Right lobe of liver (tissue), 6 donors: Measurements from ENCODE around the gene PSD4. TPM values are rescaled to one million over a fixed set of nuclear protein-coding genes. Genes with fewer than 3 reads are reported as not detected.

Source experiments
- ATAC-seq, 4 donors: fragments of 200-7000 bp; cut with Tn5 transposase; one replicate each; pipeline ENCODE4 v1.9.1; 2020; ENCODE audit warnings: mild to moderate bottlenecking in 4 of 4, moderate library complexity in 4 of 4
- DNase-seq, 3 donors: peaks; one replicate each; pipeline ENCODE4 v3.0.0-alpha.2; 2020
- H3K27ac ChIP-seq, 3 donors: fragments of 200-600 bp; one replicate each; pipeline ENCODE4 v1.8.0; 2022
- H3K27me3 ChIP-seq, 2 donors: fragments of 200-600 bp; one replicate each; pipeline ENCODE4 v1.8.0; 2022
- H3K36me3 ChIP-seq, 4 donors: fragments of 200-600 bp; sonication (generic) in 1 of 4; one replicate each; pipeline versions ENCODE4 v1.5.1 to v1.8.0; 2017 to 2022; ENCODE audit warnings: control low read depth in 1 of 4
- H3K4me1 ChIP-seq, 4 donors: fragments of 200-600 bp; sonication (generic) in 1 of 4; one replicate each; pipeline versions ENCODE4 v1.5.1 to v1.8.0; 2017 to 2022; ENCODE audit warnings: control low read depth in 1 of 4
- H3K4me3 ChIP-seq, 3 donors: fragments of 200-600 bp; one replicate each; pipeline ENCODE4 v1.8.0; 2022
- H3K9me3 ChIP-seq, 4 donors: fragments of 200-600 bp; sonication (generic) in 1 of 4; one replicate each; pipeline versions ENCODE4 v1.5.1 to v1.8.0; 2017 to 2022; ENCODE audit warnings: control low read depth in 1 of 4
- POLR2A ChIP-seq: fragments of 450-650 bp; IDR thresholded peaks from one replicate; pipeline ENCODE4 v1.6.1; 2017; ENCODE audit warnings: antibody characterized with exemption, mild to moderate bottlenecking
- WGBS: methylation state at CpG from one replicate; pipeline ENCODE4 v1.1.6; 2018; ENCODE audit warnings: low coverage, low lambda C conversion rate; ENCODE audit not compliant: insufficient coverage; ENCODE audit errors: missing lambda C conversion rate; 5-methylcytosine and 5-hydroxymethylcytosine counted together
- intact Hi-C, 2 donors: fragments of 100-400 bp; cut with DNase I; formaldehyde crosslinking; loops; one replicate each; pipeline versions ENCODE4 v1.11.2 to v1.14.1; 2022
- total RNA-seq, 6 experiments: library from RNA; depleted of rRNA in 2 of 6; stranded (reverse); fragments of >200 nt in 2 of 6; fragmentation: NEBNext Ultra II Directional in 3 of 6; extraction: Animal tissue kit (Norgen Biotek cat#: 25700) in 3 of 6; gene quantifications; one replicate each; pipeline versions ENCODE4 v1.1.0 to v1.2.4, GENCODE V29; 2016 to 2023
- TF ChIP-seq, protein P1 (sequence below), 4 donors: fragments of 200-600 bp in 3 of 4; fragments of 450-650 bp in 1 of 4; IDR thresholded peaks; one replicate each; pipeline versions ENCODE4 v1.5.1 to v1.8.0; 2016 to 2022; ENCODE audit warnings: antibody characterized with exemption in 4 of 4, mild to moderate bottlenecking in 2 of 4
- donor health status: DM: no; HTN: yes; CAD: no.
- donor health status: DM: no; HTN: no; CAD: no.
- donor health status: DM: no; HTN: no; CAD: no.
- donor health status: DM: no; HTN: yes; CAD: no.
- donor health status: DM: no; HTN: yes; CAD: no.

Gene PSD4
- total RNA-seq, 6 experiments from 2014 or later: 38.0 to 77.8 (median 58.7) TPM

DNA sequence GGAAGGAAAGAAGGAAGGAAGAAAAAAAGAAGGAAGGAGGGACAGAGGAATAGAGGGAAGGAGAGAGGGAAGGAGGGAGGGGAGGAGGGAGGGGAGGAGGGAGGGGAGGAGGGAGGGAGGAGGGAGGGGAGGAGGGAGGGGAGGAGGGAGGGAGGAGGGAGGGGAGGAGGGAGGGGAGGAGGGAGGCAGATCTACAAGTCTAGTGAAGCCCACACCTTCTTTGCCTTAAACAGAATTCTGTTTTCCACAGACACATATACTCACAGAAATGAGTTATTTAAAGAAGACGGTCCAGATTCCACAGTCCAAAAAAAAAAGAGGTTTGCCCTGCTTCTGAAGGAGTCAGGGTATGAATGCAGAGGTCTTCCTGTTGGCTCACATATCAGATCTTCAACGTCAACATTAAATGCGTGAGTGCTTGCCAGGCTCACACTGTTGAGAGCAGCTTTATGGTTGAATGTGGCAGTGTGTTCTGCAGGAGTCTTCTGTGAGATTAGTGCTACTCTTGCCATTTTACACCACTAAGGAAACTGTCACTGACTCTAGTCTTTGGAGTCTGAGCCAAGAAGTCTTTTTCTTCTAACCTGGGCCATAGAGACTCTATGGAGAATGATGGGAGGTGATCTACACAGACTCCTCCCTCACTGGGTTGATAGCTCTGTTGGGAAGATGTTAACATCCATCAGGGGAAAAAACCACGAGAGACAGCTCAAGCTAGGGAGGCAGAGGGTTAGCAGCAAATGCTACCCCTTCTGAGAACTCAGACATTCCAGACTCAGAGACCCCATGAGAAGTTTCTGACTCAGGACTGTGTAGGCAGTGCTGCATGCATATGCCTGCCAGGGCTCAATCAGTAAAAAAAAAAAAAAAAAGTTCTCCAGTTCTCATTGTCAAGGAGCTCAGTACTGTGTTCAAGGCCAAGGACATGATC, 81.6 kb downstream of the PSD4 start:
- 60% methylated on average over 3 of the region's 4 CpGs for WGBS
- TF ChIP-seq, protein P1, sequence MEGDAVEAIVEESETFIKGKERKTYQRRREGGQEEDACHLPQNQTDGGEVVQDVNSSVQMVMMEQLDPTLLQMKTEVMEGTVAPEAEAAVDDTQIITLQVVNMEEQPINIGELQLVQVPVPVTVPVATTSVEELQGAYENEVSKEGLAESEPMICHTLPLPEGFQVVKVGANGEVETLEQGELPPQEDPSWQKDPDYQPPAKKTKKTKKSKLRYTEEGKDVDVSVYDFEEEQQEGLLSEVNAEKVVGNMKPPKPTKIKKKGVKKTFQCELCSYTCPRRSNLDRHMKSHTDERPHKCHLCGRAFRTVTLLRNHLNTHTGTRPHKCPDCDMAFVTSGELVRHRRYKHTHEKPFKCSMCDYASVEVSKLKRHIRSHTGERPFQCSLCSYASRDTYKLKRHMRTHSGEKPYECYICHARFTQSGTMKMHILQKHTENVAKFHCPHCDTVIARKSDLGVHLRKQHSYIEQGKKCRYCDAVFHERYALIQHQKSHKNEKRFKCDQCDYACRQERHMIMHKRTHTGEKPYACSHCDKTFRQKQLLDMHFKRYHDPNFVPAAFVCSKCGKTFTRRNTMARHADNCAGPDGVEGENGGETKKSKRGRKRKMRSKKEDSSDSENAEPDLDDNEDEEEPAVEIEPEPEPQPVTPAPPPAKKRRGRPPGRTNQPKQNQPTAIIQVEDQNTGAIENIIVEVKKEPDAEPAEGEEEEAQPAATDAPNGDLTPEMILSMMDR (IDR thresholded peaks at IDR 0.05): no peak
- no peak for TF ChIP-seq POLR2A
- H3K9me3 ChIP-seq: no peaks in the 10 kb centered on the region
- H3K36me3 ChIP-seq: no peaks in the 10 kb centered on the region
- intact Hi-C loops: no loop called here
- H3K4me1 ChIP-seq: no peaks in the 10 kb centered on the region
- no peak for ATAC-seq
- no peak overlapping the region for H3K27ac ChIP-seq
- H3K4me3 ChIP-seq: no peak overlapping the region
- DNase-seq: no peak
- no peaks in the 10 kb centered on the region for H3K27me3 ChIP-seq

DNA sequence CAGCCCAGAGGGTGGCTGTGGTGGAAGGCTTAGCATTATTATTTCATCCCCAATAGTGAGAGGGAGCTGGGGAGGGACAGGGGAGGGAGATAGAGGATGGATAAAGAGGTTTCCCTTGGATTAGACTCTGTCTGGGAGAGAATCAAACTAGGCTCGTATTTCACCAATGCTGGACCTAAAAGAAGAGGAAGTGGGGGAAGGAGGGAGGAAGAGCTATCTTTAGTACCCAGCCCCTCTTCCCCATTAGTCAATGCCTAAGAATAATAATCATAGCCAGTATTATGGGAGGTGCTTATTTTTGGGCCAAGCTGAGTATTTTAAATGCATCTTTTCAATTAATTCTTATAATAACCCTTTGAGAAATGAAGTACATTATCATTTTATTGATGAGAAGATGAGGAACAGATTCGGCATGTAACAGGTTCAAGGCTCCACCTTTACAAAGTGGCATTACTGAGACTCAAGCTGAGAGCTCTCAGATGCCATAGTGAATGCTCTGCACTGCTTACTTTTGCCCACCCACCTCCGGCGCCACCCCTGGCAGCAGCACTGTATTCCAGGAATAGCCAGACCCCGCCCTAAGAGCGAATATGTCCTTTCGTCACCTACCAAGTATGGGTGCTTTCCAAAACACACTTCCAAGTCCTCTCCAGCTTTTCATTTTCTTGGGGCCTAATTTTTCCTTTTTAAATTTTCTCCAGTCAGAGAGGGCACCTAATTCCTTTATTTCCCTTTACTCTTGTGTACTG, 83.9 kb downstream of the PSD4 start:
- no peak overlapping the region for H3K27ac ChIP-seq
- H3K9me3 ChIP-seq: no peaks in the 10 kb centered on the region
- H3K36me3 ChIP-seq: no peaks in the 10 kb centered on the region
- ATAC-seq (peak in 1 of 4 donors; percentile 32), DNase-seq (no peak)
- H3K4me1 ChIP-seq: peaks cover 0 to 3% (median 2%) of the 10 kb centered on the region in 4 donors
- intact Hi-C loops: no loop called here
- no peak for TF ChIP-seq POLR2A
- TF ChIP-seq, protein P1 (IDR thresholded peaks at IDR 0.05): no peak
- no peak overlapping the region for H3K4me3 ChIP-seq
- no peaks in the 10 kb centered on the region for H3K27me3 ChIP-seq
- WGBS: 74% methylated on average over 5 of the region's 7 CpGs

DNA sequence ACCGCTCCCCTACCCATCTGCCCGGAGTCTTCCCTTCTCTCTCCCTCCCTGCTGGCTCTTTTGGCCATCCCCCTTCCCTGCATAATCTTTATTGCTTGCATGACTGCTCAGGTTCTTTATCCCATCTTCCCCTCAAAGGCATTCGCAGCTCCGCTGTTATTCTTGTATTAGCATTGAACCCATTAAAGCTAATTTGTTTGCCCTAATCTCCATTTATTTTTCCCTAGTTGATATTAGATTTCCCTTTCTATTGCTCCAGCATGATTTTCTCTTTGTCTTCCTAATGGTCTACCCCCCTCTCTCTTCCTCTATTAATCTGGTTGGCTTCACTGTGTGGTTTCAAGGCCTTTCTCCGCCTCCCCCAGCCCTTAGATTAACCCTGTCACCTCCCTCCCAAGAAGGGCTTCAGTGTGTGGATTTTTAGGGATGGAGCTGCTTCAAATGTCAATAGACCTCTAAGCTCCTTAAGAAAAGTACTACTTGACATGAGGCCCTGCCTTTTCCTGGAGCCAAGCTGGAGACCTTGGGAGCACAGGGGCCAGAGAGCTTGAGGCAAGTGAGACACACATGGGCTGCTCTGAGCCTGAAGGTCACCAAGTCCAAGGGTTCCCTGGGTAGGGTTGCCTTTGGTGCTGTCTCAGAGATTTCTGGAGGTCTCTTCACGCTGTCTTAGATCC, 84.8 kb downstream of the PSD4 start:
- no peaks in the 10 kb centered on the region for H3K36me3 ChIP-seq
- no peaks in the 10 kb centered on the region for H3K27me3 ChIP-seq
- WGBS: 94% methylated on average over 6 of the region's 6 CpGs
- H3K27ac ChIP-seq: no peak overlapping the region
- TF ChIP-seq, protein P1 (IDR thresholded peaks at IDR 0.05): no peak
- TF ChIP-seq POLR2A: no peak
- intact Hi-C loops: no loop called here
- no peak for DNase-seq
- ATAC-seq: no peak
- H3K4me1 ChIP-seq: peaks cover 0 to 12% (median 6%) of the 10 kb centered on the region in 4 donors
- H3K4me3 ChIP-seq: no peak overlapping the region
- H3K9me3 ChIP-seq: no peaks in the 10 kb centered on the region

Other genes starting within 250 kb of the PSD4 start
- not detected for gene IL36G, start 196.0 kb upstream of the PSD4 start, total RNA-seq
- not detected for gene IL36A, start 168.5 kb upstream of the PSD4 start, total RNA-seq
- not detected for gene IL36B, start 121.1 kb upstream of the PSD4 start, total RNA-seq
- gene IL36RN, start 114.8 kb upstream of the PSD4 start, total RNA-seq: not detected
- not detected for gene IL1F10, start 106.0 kb upstream of the PSD4 start, total RNA-seq
- gene IL1RN, start 46.4 kb upstream of the PSD4 start, total RNA-seq: 10 to 100 TPM; 14.5 to 98.1 (median 43.9) TPM
- 1 to 10 TPM in 2 of 6 experiments, under 1 TPM in 4; 0.27 to 1.9 (median 0.86) TPM for gene PAX8, start 105.0 kb downstream of the PSD4 start, total RNA-seq